ENCODE results near the gene GPAT3. TPM values are rescaled to one million over a fixed set of nuclear protein-coding genes. Genes with fewer than 3 reads are reported as not detected.
A peak's percentile ranks its signal among the peaks of the same experiment; 100 is the strongest.
"Not testable (repeated sequence)": the region's sequence is repeated elsewhere in the genome, so short reads cannot be mapped to it uniquely, and the experiment has no call there.

The GPAT3 gene
- total RNA-seq, 1 donor from 2014 or later: 6.1 TPM

- no peak for DNase-seq (ENCODE audit: low read depth, low spot score)
Measured at GRCh38 chr4:83603129-83603528, 67.2 kb downstream of the GPAT3 start.

GRCh38 chr4:83604321-83604720 is 68.4 kb downstream of the GPAT3 start:
- no peak for DNase-seq (ENCODE audit: low read depth, low spot score)

- DNase-seq (ENCODE audit: low read depth, low spot score): no peak
Measured at GRCh38 chr4:83605210-83605609, 69.3 kb downstream of the GPAT3 start.

GRCh38 chr4:83605744-83606172 is 69.8 kb downstream of the GPAT3 start:
- DNase-seq (ENCODE audit: low read depth, low spot score): no peak

GRCh38 chr4:83606460-83606859 is 70.6 kb downstream of the GPAT3 start:
- no peak for DNase-seq (ENCODE audit: low read depth, low spot score)

- DNase-seq (ENCODE audit: low read depth, low spot score): no peak
Measured at GRCh38 chr4:83606898-83607297, 71.0 kb downstream of the GPAT3 start.

GRCh38 chr4:83609365-83609764 is 73.5 kb downstream of the GPAT3 start:
- no peak for DNase-seq (ENCODE audit: low read depth, low spot score)

- DNase-seq (ENCODE audit: low read depth, low spot score): no peak
Measured at GRCh38 chr4:83610729-83611128, 74.8 kb downstream of the GPAT3 start.

- DNase-seq (ENCODE audit: low read depth, low spot score): no peak
Measured at GRCh38 chr4:83613023-83613422, 77.1 kb downstream of the GPAT3 start.

GRCh38 chr4:83613994-83614393 is 78.1 kb downstream of the GPAT3 start:
- no peak for DNase-seq (ENCODE audit: low read depth, low spot score)

- no peak for DNase-seq (ENCODE audit: low read depth, low spot score)
Measured at GRCh38 chr4:83616252-83616651, 80.3 kb downstream of the GPAT3 start.

- DNase-seq (ENCODE audit: low read depth, low spot score): no peak
Measured at GRCh38 chr4:83617371-83618035, 81.6 kb downstream of the GPAT3 start.

GRCh38 chr4:83618431-83618830 is 82.5 kb downstream of the GPAT3 start:
- peak; percentile 20 for DNase-seq (ENCODE audit: low read depth, low spot score)

- peak; percentile 3 for DNase-seq (ENCODE audit: low read depth, low spot score)
Measured at GRCh38 chr4:83618991-83619645, 83.2 kb downstream of the GPAT3 start.

- DNase-seq (ENCODE audit: low read depth, low spot score): not testable (repeated sequence)
Measured at GRCh38 chr4:83622127-83622526, 86.2 kb downstream of the GPAT3 start.

- DNase-seq (ENCODE audit: low read depth, low spot score): no peak
Measured at GRCh38 chr4:83625821-83626220, 89.9 kb downstream of the GPAT3 start.

- no peak for DNase-seq (ENCODE audit: low read depth, low spot score)
Measured at GRCh38 chr4:83626245-83626836, 90.4 kb downstream of the GPAT3 start.

- DNase-seq (ENCODE audit: low read depth, low spot score): peak; percentile 72
Measured at GRCh38 chr4:83629945-83630721, 94.2 kb downstream of the GPAT3 start.

- DNase-seq (ENCODE audit: low read depth, low spot score): no peak
Measured at GRCh38 chr4:83631066-83631465, 95.2 kb downstream of the GPAT3 start.

GRCh38 chr4:83636930-83637329 is 101.0 kb downstream of the GPAT3 start:
- no peak for DNase-seq (ENCODE audit: low read depth, low spot score)

GRCh38 chr4:83639849-83640493 is 104.1 kb downstream of the GPAT3 start:
- no peak for DNase-seq (ENCODE audit: low read depth, low spot score)

All from pulmonary artery endothelial cell (primary cell).